ENCODE measurements around the gene MFNG.

MFNG gene

GRCh38 chr22:37518509-37519267 lies 32.5 kb upstream of the MFNG start:
- H3K27ac ChIP-seq = peak overlapping the region; percentile 67
- no peak for TF ChIP-seq ZFX (IDR thresholded peaks at IDR 0.05; ENCODE audit: borderline replicate concordance)
- TF ChIP-seq, protein P1, sequence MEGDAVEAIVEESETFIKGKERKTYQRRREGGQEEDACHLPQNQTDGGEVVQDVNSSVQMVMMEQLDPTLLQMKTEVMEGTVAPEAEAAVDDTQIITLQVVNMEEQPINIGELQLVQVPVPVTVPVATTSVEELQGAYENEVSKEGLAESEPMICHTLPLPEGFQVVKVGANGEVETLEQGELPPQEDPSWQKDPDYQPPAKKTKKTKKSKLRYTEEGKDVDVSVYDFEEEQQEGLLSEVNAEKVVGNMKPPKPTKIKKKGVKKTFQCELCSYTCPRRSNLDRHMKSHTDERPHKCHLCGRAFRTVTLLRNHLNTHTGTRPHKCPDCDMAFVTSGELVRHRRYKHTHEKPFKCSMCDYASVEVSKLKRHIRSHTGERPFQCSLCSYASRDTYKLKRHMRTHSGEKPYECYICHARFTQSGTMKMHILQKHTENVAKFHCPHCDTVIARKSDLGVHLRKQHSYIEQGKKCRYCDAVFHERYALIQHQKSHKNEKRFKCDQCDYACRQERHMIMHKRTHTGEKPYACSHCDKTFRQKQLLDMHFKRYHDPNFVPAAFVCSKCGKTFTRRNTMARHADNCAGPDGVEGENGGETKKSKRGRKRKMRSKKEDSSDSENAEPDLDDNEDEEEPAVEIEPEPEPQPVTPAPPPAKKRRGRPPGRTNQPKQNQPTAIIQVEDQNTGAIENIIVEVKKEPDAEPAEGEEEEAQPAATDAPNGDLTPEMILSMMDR (IDR thresholded peaks at IDR 0.05) = no peak

- TF ChIP-seq, protein P1 (IDR thresholded peaks at IDR 0.05) = no peak
- no peak for TF ChIP-seq ZFX (IDR thresholded peaks at IDR 0.05; ENCODE audit: borderline replicate concordance)
- H3K27ac ChIP-seq = no peak overlapping the region
These were observed 31.8 kb upstream of the MFNG start for GRCh38 chr22:37517826-37518450.

GRCh38 chr22:37516456-37516855 lies 30.3 kb upstream of the MFNG start:
- TF ChIP-seq, protein P1 (IDR thresholded peaks at IDR 0.05) = no peak
- no peak for TF ChIP-seq ZFX (IDR thresholded peaks at IDR 0.05; ENCODE audit: borderline replicate concordance)
- no peak overlapping the region for H3K27ac ChIP-seq

- H3K27ac ChIP-seq = no peak overlapping the region
- TF ChIP-seq, protein P1 (IDR thresholded peaks at IDR 0.05) = no peak
- TF ChIP-seq ZFX (IDR thresholded peaks at IDR 0.05; ENCODE audit: borderline replicate concordance) = no peak
These were observed 29.7 kb upstream of the MFNG start for GRCh38 chr22:37515901-37516300.

GRCh38 chr22:37514526-37515051 lies 28.4 kb upstream of the MFNG start:
- no peak for TF ChIP-seq ZFX (IDR thresholded peaks at IDR 0.05; ENCODE audit: borderline replicate concordance)
- TF ChIP-seq, protein P1 (IDR thresholded peaks at IDR 0.05) = no peak
- no peak overlapping the region for H3K27ac ChIP-seq

- no peak overlapping the region for H3K27ac ChIP-seq
- no peak for TF ChIP-seq ZFX (IDR thresholded peaks at IDR 0.05; ENCODE audit: borderline replicate concordance)
- TF ChIP-seq, protein P1 (IDR thresholded peaks at IDR 0.05) = no peak
These were observed 25.4 kb upstream of the MFNG start for GRCh38 chr22:37511395-37512104.

Measured in 22Rv1 (cell line).